ENCODE data around the gene HLA-DRA. TPM values are rescaled to one million over a fixed set of nuclear protein-coding genes. Genes with fewer than 3 reads are reported as not detected.

HLA-DRA gene
- total and polyA plus RNA-seq, 3 experiments from 2014 or later: 36.6 to 41.3 (median 39.1) TPM

GRCh38 chr6:32405656-32406055 lies 34.0 kb upstream of the HLA-DRA start:
- no peaks in the 10 kb centered on the region for H3K36me3 Mint-ChIP-seq
- H3K9me3 Mint-ChIP-seq: no peaks in the 10 kb centered on the region
- peaks cover 15% of the 10 kb centered on the region for H3K27me3 ChIP-seq (ENCODE audit: insufficient read depth, low read length, poor library complexity, severe bottlenecking)
- no peaks in the 10 kb centered on the region for H3K36me3 ChIP-seq (ENCODE audit: insufficient read depth, low read length)
- CTCF ChIA-PET: no interaction called here
- no peaks in the 10 kb centered on the region for H3K4me1 ChIP-seq (ENCODE audit: insufficient read depth, low read length)
- no peaks in the 10 kb centered on the region for H3K4me1 Mint-ChIP-seq
- H3K9me3 ChIP-seq (ENCODE audit: low read length): no peaks in the 10 kb centered on the region
- H3K4me3 Mint-ChIP-seq: no peak overlapping the region
- DNase-seq: no peak
- no peak overlapping the region for H3K27ac ChIP-seq (ENCODE audit: low read depth, low read length)
- H3K4me3 ChIP-seq (ENCODE audit: low read length): no peak overlapping the region
- POLR2A ChIA-PET: no interaction called here
- H3K27me3 Mint-ChIP-seq: peaks cover 31 to 77% of the 10 kb centered on the region in 2 donors
- no peak overlapping the region for H3K27ac Mint-ChIP-seq

DNA sequence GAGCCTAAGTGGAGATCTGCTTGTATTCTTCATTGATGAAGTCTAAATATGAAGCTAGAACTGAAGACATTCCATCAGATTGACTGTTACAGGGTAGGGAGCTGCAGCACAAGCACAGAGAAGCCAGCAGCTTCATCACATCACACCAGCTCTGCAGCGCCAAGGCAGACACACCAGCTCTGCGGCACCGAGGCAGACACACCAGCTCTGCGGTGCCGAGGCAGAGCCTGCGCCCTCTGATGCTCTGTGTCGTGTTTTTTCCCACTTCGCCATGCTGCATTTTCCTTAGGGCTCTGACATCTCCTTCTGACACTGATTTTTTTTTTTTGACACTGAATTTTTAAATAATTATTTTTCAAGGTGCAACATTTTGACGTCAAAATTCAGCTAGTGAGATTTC lies 33.5 kb upstream of the HLA-DRA start:
- Mint-ChIP-seq H3K4me1 (no peaks in the 10 kb centered on the region), H3K36me3 (no peaks in the 10 kb centered on the region), H3K27ac (no peak overlapping the region), H3K9me3 (no peaks in the 10 kb centered on the region), H3K4me3 (no peak overlapping the region), H3K27me3 (peaks cover 35 to 75% of the 10 kb centered on the region in 2 donors)
- ChIA-PET CTCF (interaction anchor here (0.6 to 1.2 kb wide), 2 partner anchors 286 to 381 kb away, joined by 3 to 4 read pairs; no protein-coding TSS in a partner anchor), POLR2A (no interaction called here)
- no peaks in the 10 kb centered on the region for H3K9me3 ChIP-seq (ENCODE audit: low read length)
- peaks cover 15% of the 10 kb centered on the region for H3K27me3 ChIP-seq (ENCODE audit: insufficient read depth, low read length, poor library complexity, severe bottlenecking)
- H3K4me1 ChIP-seq (ENCODE audit: insufficient read depth, low read length): no peaks in the 10 kb centered on the region
- DNase-seq: no peak
- H3K4me3 ChIP-seq (ENCODE audit: low read length): no peak overlapping the region
- no peaks in the 10 kb centered on the region for H3K36me3 ChIP-seq (ENCODE audit: insufficient read depth, low read length)
- no peak overlapping the region for H3K27ac ChIP-seq (ENCODE audit: low read depth, low read length)

DNA sequence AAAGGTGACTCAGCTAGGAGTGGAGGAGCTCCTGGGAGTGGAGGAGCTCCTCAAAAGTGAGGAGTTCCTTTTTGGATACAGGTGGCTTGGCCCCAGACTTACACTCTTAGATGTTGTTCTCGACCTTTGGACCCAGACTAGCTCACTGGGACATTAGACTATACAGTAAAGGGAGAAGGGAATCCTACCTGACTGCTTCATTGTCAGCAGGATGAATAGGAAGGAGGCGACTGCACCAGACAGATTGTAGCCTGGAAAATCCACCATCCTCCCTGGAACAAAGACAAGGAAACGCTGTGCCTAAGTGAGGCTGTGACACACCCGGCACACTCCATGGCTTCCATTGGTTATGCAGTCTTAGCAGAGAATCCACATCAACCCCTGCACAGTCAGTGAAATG lies 32.8 kb upstream of the HLA-DRA start, which contains the start of gene BTNL2:
BTNL2 (minus strand) TSS at position 325 of the 400 bp plus-strand sequence; CDS start at position 267, 58 bp downstream.
- CTCF ChIA-PET: interaction anchor here (1.2 kb wide), 1 partner anchor 380 kb away, joined by 4 read pairs; no protein-coding TSS in a partner anchor
- no peaks in the 10 kb centered on the region for H3K36me3 Mint-ChIP-seq
- H3K27me3 Mint-ChIP-seq: peaks cover 35 to 73% of the 10 kb centered on the region in 2 donors
- Histone ChIP-seq H3K36me3 (ENCODE audit: insufficient read depth, low read length) (no peaks in the 10 kb centered on the region), H3K4me3 (ENCODE audit: low read length) (no peak within 1 kb of the TSS), H3K27me3 (ENCODE audit: insufficient read depth, low read length, poor library complexity, severe bottlenecking) (peaks cover 15% of the 10 kb centered on the region), H3K27ac (ENCODE audit: low read depth, low read length) (no peak within 1 kb of the TSS), H3K9me3 (ENCODE audit: low read length) (no peaks in the 10 kb centered on the region), H3K4me1 (ENCODE audit: insufficient read depth, low read length) (no peaks in the 10 kb centered on the region)
- POLR2A ChIA-PET: no interaction called here
- no peak within 1 kb of the TSS for H3K4me3 Mint-ChIP-seq
- H3K27ac Mint-ChIP-seq: no peak within 1 kb of the TSS
- H3K9me3 Mint-ChIP-seq: no peaks in the 10 kb centered on the region
- DNase-seq: no peak
- no peaks in the 10 kb centered on the region for H3K4me1 Mint-ChIP-seq

DNA sequence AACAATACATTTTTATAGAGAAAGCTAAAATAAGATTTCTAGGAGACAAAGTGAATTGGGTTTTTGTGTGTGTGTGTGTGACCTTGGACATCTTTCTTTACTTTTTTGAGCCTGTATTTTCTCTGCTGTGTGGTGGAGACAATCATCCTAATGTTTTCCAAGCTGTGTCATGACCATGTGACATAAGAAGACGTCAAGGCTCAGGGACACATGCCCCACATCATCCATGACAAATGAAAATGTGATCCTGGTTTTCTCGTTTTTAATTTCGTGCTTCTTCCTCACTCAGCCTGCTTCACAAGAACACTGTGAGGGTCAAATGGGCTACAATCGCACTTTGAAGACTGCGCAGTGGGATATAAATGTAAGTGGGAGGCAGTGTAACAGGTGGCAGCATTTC lies 28.8 kb upstream of the HLA-DRA start:
- H3K4me3 ChIP-seq (ENCODE audit: low read length): no peak overlapping the region
- Mint-ChIP-seq H3K36me3 (no peaks in the 10 kb centered on the region), H3K27ac (no peak overlapping the region), H3K9me3 (no peaks in the 10 kb centered on the region), H3K4me3 (no peak overlapping the region), H3K4me1 (peaks cover 9 to 13% (median 11%) of the 10 kb centered on the region in 3 donors), H3K27me3 (peaks cover 31 to 68% of the 10 kb centered on the region in 2 donors)
- no peaks in the 10 kb centered on the region for H3K4me1 ChIP-seq (ENCODE audit: insufficient read depth, low read length)
- H3K9me3 ChIP-seq (ENCODE audit: low read length): no peaks in the 10 kb centered on the region
- ChIA-PET CTCF (interaction anchor here (6.6 kb wide), 1 partner anchor 375 kb away, joined by 46 read pairs; no protein-coding TSS in a partner anchor), POLR2A (interaction anchor here (1.0 kb wide), 1 partner anchor 308 kb away, joined by 3 read pairs; no protein-coding TSS in a partner anchor)
- H3K36me3 ChIP-seq (ENCODE audit: insufficient read depth, low read length): no peaks in the 10 kb centered on the region
- H3K27me3 ChIP-seq (ENCODE audit: insufficient read depth, low read length, poor library complexity, severe bottlenecking): peaks cover 16% of the 10 kb centered on the region
- no peak overlapping the region for H3K27ac ChIP-seq (ENCODE audit: low read depth, low read length)
- DNase-seq: no peak

GRCh38 chr6:32411566-32412327 lies 27.9 kb upstream of the HLA-DRA start:
- ChIA-PET POLR2A (interaction anchor here (1.0 kb wide), 1 partner anchor 307 kb away, joined by 3 read pairs; no protein-coding TSS in a partner anchor), CTCF (interaction anchor here (0.8 to 6.6 kb wide), 5 partner anchors 8 to 456 kb away, joined by 3 to 46 read pairs (median 16); no protein-coding TSS in a partner anchor)
- Histone ChIP-seq H3K27me3 (ENCODE audit: insufficient read depth, low read length, poor library complexity, severe bottlenecking) (peaks cover 20% of the 10 kb centered on the region), H3K9me3 (ENCODE audit: low read length) (no peaks in the 10 kb centered on the region), H3K4me1 (ENCODE audit: insufficient read depth, low read length) (no peaks in the 10 kb centered on the region), H3K27ac (ENCODE audit: low read depth, low read length) (no peak overlapping the region), H3K36me3 (ENCODE audit: insufficient read depth, low read length) (no peaks in the 10 kb centered on the region), H3K4me3 (ENCODE audit: low read length) (no peak overlapping the region)
- Mint-ChIP-seq H3K4me1 (peaks cover 9 to 13% (median 11%) of the 10 kb centered on the region in 3 donors), H3K9me3 (no peaks in the 10 kb centered on the region), H3K4me3 (no peak overlapping the region), H3K27ac (no peak overlapping the region), H3K27me3 (peaks cover 30 to 67% of the 10 kb centered on the region in 2 donors), H3K36me3 (no peaks in the 10 kb centered on the region)
- no peak for DNase-seq

GRCh38 chr6:32413427-32414047 lies 26.1 kb upstream of the HLA-DRA start:
- Mint-ChIP-seq H3K27me3 (peaks cover 30 to 57% of the 10 kb centered on the region in 2 donors), H3K27ac (no peak overlapping the region), H3K4me3 (no peak overlapping the region), H3K36me3 (no peaks in the 10 kb centered on the region), H3K9me3 (no peaks in the 10 kb centered on the region), H3K4me1 (peaks cover 9 to 13% (median 11%) of the 10 kb centered on the region in 3 donors)
- H3K27me3 ChIP-seq (ENCODE audit: insufficient read depth, low read length, poor library complexity, severe bottlenecking): peaks cover 20% of the 10 kb centered on the region
- no peaks in the 10 kb centered on the region for H3K36me3 ChIP-seq (ENCODE audit: insufficient read depth, low read length)
- H3K4me3 ChIP-seq (ENCODE audit: low read length): no peak overlapping the region
- H3K9me3 ChIP-seq (ENCODE audit: low read length): no peaks in the 10 kb centered on the region
- ChIA-PET CTCF (interaction anchor here (0.8 to 6.6 kb wide), 21 partner anchors 9 to 454 kb away, joined by 3 to 46 read pairs (median 4); no protein-coding TSS in a partner anchor), POLR2A (interaction anchor here (0.6 to 0.7 kb wide), 2 partner anchors 290 to 821 kb away, joined by 3 read pairs; no protein-coding TSS in a partner anchor)
- H3K4me1 ChIP-seq (ENCODE audit: insufficient read depth, low read length): no peaks in the 10 kb centered on the region
- H3K27ac ChIP-seq (ENCODE audit: low read depth, low read length): no peak overlapping the region
- DNase-seq: peak; percentile 72 to 87 (median 77)

DNA sequence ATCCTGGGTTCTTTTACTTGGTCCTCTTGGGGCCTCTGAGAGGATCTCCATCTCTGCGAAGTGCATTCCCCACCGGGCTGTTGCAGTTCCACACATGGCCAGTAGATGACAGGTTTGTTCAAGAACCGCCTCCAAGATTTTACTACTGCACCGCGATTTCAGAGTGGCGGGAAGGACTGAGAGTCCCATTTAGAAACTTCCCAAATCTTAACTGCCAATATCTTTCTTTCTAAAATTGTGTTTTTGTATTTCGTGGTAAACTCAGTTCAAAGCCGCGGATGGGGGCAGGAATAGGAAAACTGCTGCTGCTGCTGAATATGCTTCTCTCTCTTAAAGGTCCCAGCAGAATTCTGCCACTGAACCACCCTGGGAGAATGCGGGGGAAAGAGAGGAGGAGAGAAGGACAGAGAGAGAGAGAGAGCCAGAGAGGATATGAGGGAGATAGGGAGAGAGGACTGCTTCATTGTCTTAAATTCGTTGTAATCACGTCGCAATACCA lies 24.1 kb upstream of the HLA-DRA start:
- no peaks in the 10 kb centered on the region for H3K9me3 Mint-ChIP-seq
- peaks cover 9 to 13% (median 11%) of the 10 kb centered on the region in 3 donors for H3K4me1 Mint-ChIP-seq
- no peak overlapping the region for H3K27ac ChIP-seq (ENCODE audit: low read depth, low read length)
- peaks cover 26 to 67% of the 10 kb centered on the region in 2 donors for H3K27me3 Mint-ChIP-seq
- H3K4me3 Mint-ChIP-seq: peak overlapping the region in 2 of 7 donors; percentile 22 to 33
- H3K27ac Mint-ChIP-seq: peak overlapping the region in 1 of 8 donors; percentile 9
- peak; percentile 48 to 80 (median 66) for DNase-seq
- no peaks in the 10 kb centered on the region for H3K36me3 ChIP-seq (ENCODE audit: insufficient read depth, low read length)
- no peaks in the 10 kb centered on the region for H3K9me3 ChIP-seq (ENCODE audit: low read length)
- CTCF ChIA-PET: interaction anchor here (0.8 to 6.6 kb wide), 6 partner anchors 276 to 452 kb away, joined by 3 to 46 read pairs (median 14); no protein-coding TSS in a partner anchor
- H3K36me3 Mint-ChIP-seq: no peaks in the 10 kb centered on the region
- POLR2A ChIA-PET: no interaction called here
- H3K4me1 ChIP-seq (ENCODE audit: insufficient read depth, low read length): no peaks in the 10 kb centered on the region
- no peak overlapping the region for H3K4me3 ChIP-seq (ENCODE audit: low read length)
- peaks cover 20% of the 10 kb centered on the region for H3K27me3 ChIP-seq (ENCODE audit: insufficient read depth, low read length, poor library complexity, severe bottlenecking)

Data from CD8-positive, alpha-beta memory T cell (primary cell).